Activated naive CD8-positive, alpha-beta T cell treated with anti-CD3 and anti-CD28 coated beads for 36 hours (primary cell): ENCODE data around the gene KCNK7. TPM values are rescaled to one million over a fixed set of nuclear protein-coding genes. Genes with fewer than 3 reads are reported as not detected.

Experiments used
- DNase-seq: peaks from one replicate; pipeline ENCODE4 v3.0.0; 2021
- H3K27ac Mint-ChIP-seq: one replicate; pipeline ENCODE4 v1.8.0; 2022; ENCODE audit warnings: mild to moderate bottlenecking, moderate library complexity, mixed read lengths
- H3K27me3 Mint-ChIP-seq: one replicate; pipeline ENCODE4 v1.8.0; 2022; ENCODE audit warnings: mild to moderate bottlenecking, mixed read lengths
- H3K36me3 Mint-ChIP-seq: one replicate; pipeline ENCODE4 v1.8.0; 2021; ENCODE audit warnings: mild to moderate bottlenecking, mixed read lengths
- H3K4me1 Mint-ChIP-seq: one replicate; pipeline ENCODE4 v1.8.0; 2021; ENCODE audit warnings: mixed read lengths
- H3K4me3 Mint-ChIP-seq: one replicate; pipeline ENCODE4 v1.8.0; 2022; ENCODE audit warnings: mild to moderate bottlenecking, moderate library complexity, mixed read lengths
- H3K9me3 Mint-ChIP-seq: one replicate; pipeline ENCODE4 v1.8.0; 2022; ENCODE audit warnings: mixed read lengths
- total RNA-seq, 2 experiments: library from RNA; stranded (reverse); gene quantifications; one replicate each; pipeline ENCODE4 v1.2.3, GENCODE V29; 2021

KCNK7 gene
- total RNA-seq, 2 experiments from 2014 or later, result 0.37 to 0.62 TPM

DNA sequence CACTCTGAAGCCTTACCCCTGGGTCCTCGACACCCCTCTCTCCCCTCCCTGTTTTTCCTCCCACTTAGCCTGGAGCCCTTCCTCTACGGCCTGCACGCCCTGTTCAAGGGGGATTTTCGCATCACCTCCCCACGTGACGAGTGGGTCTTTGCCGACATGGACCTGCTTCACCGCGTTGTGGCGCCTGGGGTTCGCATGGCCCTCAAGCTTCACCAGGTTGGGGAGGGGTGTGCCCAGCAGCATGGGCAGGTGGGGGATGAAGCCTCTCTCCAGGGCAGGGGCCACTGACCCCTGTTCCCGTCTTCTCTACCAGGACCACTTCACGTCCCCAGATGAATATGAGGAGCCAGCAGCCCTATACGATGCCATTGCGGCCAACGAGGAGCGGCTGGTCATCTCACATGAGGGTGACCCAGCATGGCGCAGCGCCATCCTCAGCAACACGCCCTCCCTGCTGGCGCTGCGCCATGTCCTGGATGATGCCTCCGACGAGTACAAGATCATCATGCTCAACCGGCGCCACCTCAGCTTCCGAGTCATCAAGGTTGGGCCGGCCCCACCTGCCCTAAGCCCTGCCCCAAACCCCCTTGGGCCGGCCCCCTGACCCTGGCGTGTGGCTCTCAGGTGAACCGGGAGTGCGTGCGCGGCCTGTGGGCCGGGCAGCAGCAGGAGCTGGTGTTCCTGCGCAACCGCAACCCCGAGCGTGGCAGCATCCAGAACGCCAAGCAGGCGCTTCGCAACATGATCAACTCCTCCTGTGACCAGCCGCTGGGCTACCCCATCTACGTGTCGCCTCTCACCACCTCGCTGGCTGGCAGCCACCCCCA lies 39.5 kb upstream of the KCNK7 start:
- H3K4me3 Mint-ChIP-seq, result no peak overlapping the region
- DNase-seq, result no peak
- no peaks in the 10 kb centered on the region for H3K9me3 Mint-ChIP-seq
- peaks cover 25% of the 10 kb centered on the region for H3K36me3 Mint-ChIP-seq
- no peaks in the 10 kb centered on the region for H3K27me3 Mint-ChIP-seq
- no peak overlapping the region for H3K27ac Mint-ChIP-seq
- peaks cover 25% of the 10 kb centered on the region for H3K4me1 Mint-ChIP-seq

GRCh38 chr11:65634440-65634839 lies 38.8 kb upstream of the KCNK7 start:
- no peak overlapping the region for H3K4me3 Mint-ChIP-seq
- no peaks in the 10 kb centered on the region for H3K9me3 Mint-ChIP-seq
- no peak for DNase-seq
- peaks cover 18% of the 10 kb centered on the region for H3K4me1 Mint-ChIP-seq
- H3K36me3 Mint-ChIP-seq, result peaks cover 20% of the 10 kb centered on the region
- H3K27ac Mint-ChIP-seq, result peak overlapping the region; percentile 30
- H3K27me3 Mint-ChIP-seq, result no peaks in the 10 kb centered on the region

DNA sequence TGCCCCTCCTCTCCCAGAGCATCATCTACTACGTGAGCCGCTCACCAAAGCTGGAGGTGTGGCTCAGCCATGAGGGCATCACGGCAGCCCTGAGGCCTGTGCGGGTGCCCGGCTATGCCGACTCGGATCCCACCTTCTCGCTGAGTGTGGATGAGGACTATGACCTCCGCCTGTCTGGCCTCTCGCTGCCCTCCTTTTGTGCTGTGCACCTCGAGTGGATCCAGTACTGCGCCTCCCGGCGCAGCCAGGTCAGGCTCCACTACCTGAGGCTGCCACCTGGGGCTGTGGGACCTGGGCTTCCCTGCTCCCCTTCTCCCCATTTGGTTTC lies 38.5 kb upstream of the KCNK7 start:
- no peak for DNase-seq
- peaks cover 16% of the 10 kb centered on the region for H3K4me1 Mint-ChIP-seq
- H3K27me3 Mint-ChIP-seq, result no peaks in the 10 kb centered on the region
- peak overlapping the region; percentile 30 for H3K27ac Mint-ChIP-seq
- no peak overlapping the region for H3K4me3 Mint-ChIP-seq
- no peaks in the 10 kb centered on the region for H3K9me3 Mint-ChIP-seq
- peaks cover 18% of the 10 kb centered on the region for H3K36me3 Mint-ChIP-seq

- no peak overlapping the region for H3K4me3 Mint-ChIP-seq
- peaks cover 11% of the 10 kb centered on the region for H3K4me1 Mint-ChIP-seq
- peak overlapping the region; percentile 30 for H3K27ac Mint-ChIP-seq
- no peaks in the 10 kb centered on the region for H3K9me3 Mint-ChIP-seq
- H3K27me3 Mint-ChIP-seq, result no peaks in the 10 kb centered on the region
- DNase-seq, result no peak
- peaks cover 13% of the 10 kb centered on the region for H3K36me3 Mint-ChIP-seq
Observed at GRCh38 chr11:65633390-65634108, 37.9 kb upstream of the KCNK7 start.

DNA sequence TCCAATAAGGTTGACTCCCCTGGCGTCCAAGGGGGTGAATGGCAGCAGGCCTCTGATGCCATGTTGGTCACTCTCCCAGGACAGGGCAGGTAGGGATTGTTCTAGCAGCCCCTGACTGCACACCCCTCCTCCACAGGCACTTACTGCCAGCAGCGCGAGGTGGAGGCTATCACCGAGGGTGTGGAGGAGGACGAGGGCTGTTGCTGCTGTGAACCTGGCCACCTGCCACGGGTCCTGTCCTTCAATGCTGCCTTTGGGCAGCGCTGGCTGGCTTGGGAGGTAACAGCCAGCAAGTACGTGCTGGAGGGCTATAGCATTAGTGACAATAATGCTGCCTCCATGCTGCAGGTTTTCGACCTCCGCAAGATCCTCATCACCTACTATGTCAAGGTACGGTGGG lies 34.6 kb upstream of the KCNK7 start:
- Mint-ChIP-seq H3K27ac (no peak overlapping the region), H3K27me3 (no peaks in the 10 kb centered on the region), H3K4me3 (no peak overlapping the region), H3K9me3 (no peaks in the 10 kb centered on the region), H3K4me1 (peaks cover 5% of the 10 kb centered on the region), H3K36me3 (peaks cover 16% of the 10 kb centered on the region)
- no peak for DNase-seq

DNA sequence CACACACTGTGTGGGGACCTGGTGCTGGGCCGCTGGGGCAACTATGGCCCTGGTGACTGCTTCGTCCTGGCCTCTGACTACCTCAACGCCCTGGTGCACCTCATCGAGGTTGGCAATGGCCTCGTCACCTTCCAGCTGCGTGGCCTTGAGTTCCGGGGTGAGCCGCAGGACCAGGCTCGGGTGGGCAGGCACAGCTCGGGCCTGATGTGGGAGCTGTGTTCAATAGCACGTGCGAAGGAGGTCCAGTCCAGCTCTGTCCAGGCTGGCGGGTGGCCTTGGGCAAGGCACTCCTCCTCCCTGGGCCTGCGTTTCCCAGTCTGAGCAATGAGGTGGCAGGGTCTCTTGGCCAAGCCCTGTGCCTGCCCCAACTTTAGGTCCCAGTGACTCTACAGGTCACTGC lies 34.0 kb upstream of the KCNK7 start:
- no peak for DNase-seq
- Mint-ChIP-seq H3K9me3 (no peaks in the 10 kb centered on the region), H3K4me1 (peaks cover 5% of the 10 kb centered on the region), H3K36me3 (peaks cover 13% of the 10 kb centered on the region), H3K27me3 (no peaks in the 10 kb centered on the region), H3K27ac (no peak overlapping the region), H3K4me3 (no peak overlapping the region)

- no peaks in the 10 kb centered on the region for H3K4me1 Mint-ChIP-seq
- H3K36me3 Mint-ChIP-seq, result peaks cover 12% of the 10 kb centered on the region
- H3K4me3 Mint-ChIP-seq, result no peak overlapping the region
- no peaks in the 10 kb centered on the region for H3K27me3 Mint-ChIP-seq
- H3K9me3 Mint-ChIP-seq, result no peaks in the 10 kb centered on the region
- H3K27ac Mint-ChIP-seq, result peak overlapping the region; percentile 72
- no peak for DNase-seq
Observed at GRCh38 chr11:65627202-65627601, 31.6 kb upstream of the KCNK7 start.

- H3K27ac Mint-ChIP-seq, result no peak overlapping the region
- DNase-seq, result peak; percentile 44
- peaks cover 14% of the 10 kb centered on the region for H3K36me3 Mint-ChIP-seq
- H3K4me3 Mint-ChIP-seq, result no peak overlapping the region
- no peaks in the 10 kb centered on the region for H3K4me1 Mint-ChIP-seq
- no peaks in the 10 kb centered on the region for H3K9me3 Mint-ChIP-seq
- H3K27me3 Mint-ChIP-seq, result no peaks in the 10 kb centered on the region
Observed at GRCh38 chr11:65625628-65626342, 30.2 kb upstream of the KCNK7 start.

- no peaks in the 10 kb centered on the region for H3K9me3 Mint-ChIP-seq
- H3K27me3 Mint-ChIP-seq, result no peaks in the 10 kb centered on the region
- H3K36me3 Mint-ChIP-seq, result peaks cover 14% of the 10 kb centered on the region
- H3K27ac Mint-ChIP-seq, result no peak overlapping the region
- H3K4me1 Mint-ChIP-seq, result no peaks in the 10 kb centered on the region
- no peak overlapping the region for H3K4me3 Mint-ChIP-seq
- no peak for DNase-seq
Observed at GRCh38 chr11:65624931-65625627, 29.5 kb upstream of the KCNK7 start.

- Mint-ChIP-seq H3K36me3 (peaks cover 16% of the 10 kb centered on the region), H3K4me1 (peaks cover 4% of the 10 kb centered on the region), H3K27me3 (no peaks in the 10 kb centered on the region), H3K27ac (no peak overlapping the region), H3K9me3 (no peaks in the 10 kb centered on the region), H3K4me3 (no peak overlapping the region)
- no peak for DNase-seq
Observed at GRCh38 chr11:65623852-65624616, 28.4 kb upstream of the KCNK7 start.

- H3K9me3 Mint-ChIP-seq, result no peaks in the 10 kb centered on the region
- no peak for DNase-seq
- H3K27ac Mint-ChIP-seq, result no peak overlapping the region
- H3K27me3 Mint-ChIP-seq, result no peaks in the 10 kb centered on the region
- no peak overlapping the region for H3K4me3 Mint-ChIP-seq
- peaks cover 16% of the 10 kb centered on the region for H3K36me3 Mint-ChIP-seq
- peaks cover 7% of the 10 kb centered on the region for H3K4me1 Mint-ChIP-seq
Observed at GRCh38 chr11:65623177-65623576, 27.6 kb upstream of the KCNK7 start.

GRCh38 chr11:65622011-65622410 lies 26.4 kb upstream of the KCNK7 start:
- no peak for DNase-seq
- H3K4me1 Mint-ChIP-seq, result peaks cover 15% of the 10 kb centered on the region
- no peak overlapping the region for H3K4me3 Mint-ChIP-seq
- no peaks in the 10 kb centered on the region for H3K9me3 Mint-ChIP-seq
- H3K27ac Mint-ChIP-seq, result peak overlapping the region; percentile 42
- H3K36me3 Mint-ChIP-seq, result peaks cover 14% of the 10 kb centered on the region
- no peaks in the 10 kb centered on the region for H3K27me3 Mint-ChIP-seq

DNA sequence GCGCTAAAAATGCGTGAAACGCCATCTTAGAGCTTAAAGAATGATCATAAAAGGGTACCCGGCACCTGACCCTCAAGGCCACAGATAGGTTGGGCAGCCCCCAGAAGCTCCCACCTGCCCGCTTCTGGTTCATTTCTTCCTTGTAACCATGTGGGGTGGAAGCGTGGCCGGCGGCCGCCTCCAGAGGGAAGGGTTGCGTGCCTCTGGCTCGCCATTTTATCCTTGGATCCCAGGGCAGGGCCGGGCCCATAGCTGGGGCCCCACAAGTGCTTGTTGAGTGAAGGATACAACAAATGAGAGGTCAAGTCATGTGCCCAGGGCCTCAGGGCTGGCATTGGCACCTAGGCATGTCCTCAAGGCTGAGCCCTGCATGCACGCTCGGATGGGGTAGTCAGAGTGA lies 25.9 kb upstream of the KCNK7 start:
- Mint-ChIP-seq H3K27ac (peak overlapping the region; percentile 42), H3K4me1 (peaks cover 19% of the 10 kb centered on the region), H3K36me3 (peaks cover 16% of the 10 kb centered on the region), H3K27me3 (no peaks in the 10 kb centered on the region), H3K4me3 (no peak overlapping the region), H3K9me3 (no peaks in the 10 kb centered on the region)
- DNase-seq, result no peak

- Mint-ChIP-seq H3K4me3 (no peak overlapping the region), H3K27ac (no peak overlapping the region), H3K4me1 (peaks cover 19% of the 10 kb centered on the region), H3K9me3 (no peaks in the 10 kb centered on the region), H3K36me3 (peaks cover 15% of the 10 kb centered on the region), H3K27me3 (no peaks in the 10 kb centered on the region)
- DNase-seq, result no peak
Observed at GRCh38 chr11:65620666-65621065, 25.1 kb upstream of the KCNK7 start.
